NCI-H1105 (cell line): Measurements from ENCODE around the gene LY86.
"Not testable (repeated sequence)": the region's sequence is repeated elsewhere in the genome, so short reads cannot be mapped to it uniquely, and the experiment has no call there.

Experiments used
- DNase-seq: peaks from one replicate; lab custom pipeline; 2025; lab: John Stamatoyannopoulos, UW

The LY86 gene

DNA sequence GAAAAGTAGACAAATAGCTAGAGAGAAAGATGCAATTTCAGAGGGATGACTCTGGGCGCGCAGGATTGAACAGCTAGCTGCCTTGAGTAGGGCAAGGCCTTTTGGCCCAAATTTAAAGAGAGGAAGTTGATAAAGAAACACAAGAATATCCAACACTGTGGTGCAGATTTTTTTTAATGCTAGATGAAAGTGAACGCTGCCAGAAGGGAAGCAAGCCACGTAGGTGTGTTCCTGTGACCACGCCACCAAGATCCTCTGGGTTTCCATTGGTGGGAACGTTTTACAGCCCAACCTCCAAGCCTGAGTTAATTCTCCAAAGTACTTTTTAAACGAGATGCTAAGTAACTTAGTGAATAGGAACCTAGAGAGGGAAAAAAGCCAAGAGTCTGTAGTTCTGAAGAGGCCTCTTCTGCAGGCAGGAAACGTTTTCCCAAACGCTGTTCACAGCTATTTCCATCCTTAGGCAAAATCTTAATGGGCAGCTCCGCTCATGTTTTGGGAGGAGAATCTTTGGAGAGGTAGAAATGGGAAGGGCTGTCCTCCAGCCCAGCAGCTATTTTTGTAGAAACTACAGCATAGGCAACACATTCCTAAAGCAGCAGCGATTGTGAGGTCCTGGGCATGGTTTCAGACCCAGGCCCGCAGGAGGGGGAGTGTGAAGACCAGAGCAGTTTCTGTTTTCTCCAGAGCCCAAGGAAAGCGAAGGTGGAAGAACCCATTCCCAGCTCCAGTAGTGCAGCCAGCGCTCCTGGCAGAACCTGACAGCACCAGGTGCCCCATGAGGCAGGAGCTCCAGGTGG is 8.2 kb downstream of the LY86 start:
- DNase-seq = no peak

DNA sequence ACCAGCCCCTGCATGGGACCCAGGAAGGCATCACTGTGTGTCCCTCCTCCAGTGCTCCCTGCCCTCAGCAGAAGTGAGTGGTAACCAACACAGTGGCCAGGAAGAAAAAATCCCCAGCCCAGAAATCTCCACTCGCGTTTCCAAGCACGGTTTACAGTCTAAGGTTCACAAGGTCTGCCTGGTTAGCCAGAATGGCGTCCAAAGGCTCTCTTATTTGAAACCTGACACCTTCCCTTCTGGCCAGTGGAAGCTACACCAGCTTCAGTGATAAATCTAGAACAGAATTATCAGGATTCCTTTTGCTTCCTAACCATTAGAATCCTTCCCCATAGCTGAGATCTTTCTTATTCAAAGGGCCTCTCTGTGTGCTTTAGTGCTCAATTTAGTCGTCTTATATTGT is 9.2 kb downstream of the LY86 start:
- no peak for DNase-seq

DNA sequence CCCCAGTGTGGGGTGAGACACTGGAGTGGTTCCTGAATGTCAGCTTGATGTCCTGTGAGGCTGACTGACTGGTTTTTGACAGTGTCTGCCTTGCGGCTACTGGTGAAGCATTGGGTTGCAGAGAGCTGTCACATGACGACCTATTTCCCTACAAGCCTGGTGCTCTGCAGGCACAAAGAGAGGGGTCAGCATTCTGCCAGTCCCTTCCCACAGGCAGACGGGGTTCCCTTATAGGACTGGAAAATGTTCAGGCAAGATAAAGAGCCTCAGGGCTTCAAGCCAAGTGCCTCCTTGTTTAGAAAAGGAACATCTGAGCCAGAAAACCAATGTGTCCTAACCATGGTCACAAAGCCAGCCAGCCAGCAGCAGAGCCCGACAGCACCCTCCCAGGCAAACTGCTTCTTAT is 11.0 kb downstream of the LY86 start:
- no peak for DNase-seq

DNA sequence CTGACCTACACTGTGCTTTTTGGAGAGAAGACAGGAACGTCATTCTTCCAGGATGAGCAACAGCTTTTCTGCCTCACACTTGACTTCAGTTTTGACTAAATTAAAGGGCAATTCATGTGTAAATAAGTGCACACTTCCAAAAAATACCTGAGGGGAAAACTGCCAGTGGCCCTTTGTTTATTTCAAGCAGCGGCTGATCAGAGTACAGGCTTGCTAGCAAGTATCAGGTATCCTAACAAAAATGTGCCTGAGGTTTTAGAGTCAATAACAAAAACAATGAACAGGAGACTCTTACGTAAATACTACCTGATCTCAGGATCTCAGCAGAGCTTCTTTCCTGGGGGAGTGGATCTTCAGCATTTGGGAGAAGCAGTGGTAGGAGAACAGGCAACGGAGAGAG is 12.4 kb downstream of the LY86 start:
- DNase-seq = no peak

DNA sequence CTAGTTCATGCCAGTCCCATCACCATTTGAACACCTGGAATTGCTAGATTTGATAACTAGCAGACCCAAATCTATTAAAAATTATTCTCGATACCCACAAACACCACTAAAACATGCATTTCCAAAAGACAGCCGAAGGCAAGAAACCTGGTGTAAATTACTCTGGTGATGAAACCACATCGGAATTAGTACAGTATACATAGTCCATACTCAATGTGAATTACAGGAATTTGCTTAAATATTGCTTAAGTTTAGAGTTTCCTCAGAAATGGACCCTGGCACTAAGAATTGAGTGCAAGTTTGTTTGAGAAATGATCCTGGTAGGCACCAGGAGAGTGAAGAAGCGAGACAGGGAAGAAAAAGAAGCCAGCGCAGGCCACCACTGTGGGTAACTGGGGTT is 13.7 kb downstream of the LY86 start:
- DNase-seq = no peak

DNA sequence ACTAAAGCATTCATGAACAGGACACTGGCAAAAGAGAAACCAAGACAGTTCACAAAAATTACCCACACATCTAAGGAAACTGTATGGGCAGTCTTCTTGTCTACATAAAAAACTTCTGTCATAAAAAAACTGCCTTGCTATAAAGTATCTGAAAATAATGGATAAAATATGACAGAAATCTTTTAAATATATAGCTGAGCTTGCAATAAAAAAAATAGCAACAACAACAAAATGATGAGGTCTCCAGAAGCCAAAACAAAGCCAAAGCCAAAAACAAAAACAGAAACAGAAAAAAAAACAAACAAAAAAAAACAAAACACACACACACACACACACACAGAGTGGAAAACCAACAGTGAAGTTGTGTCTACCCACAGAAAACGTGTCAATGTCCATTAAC is 14.8 kb downstream of the LY86 start:
- no peak for DNase-seq

DNA sequence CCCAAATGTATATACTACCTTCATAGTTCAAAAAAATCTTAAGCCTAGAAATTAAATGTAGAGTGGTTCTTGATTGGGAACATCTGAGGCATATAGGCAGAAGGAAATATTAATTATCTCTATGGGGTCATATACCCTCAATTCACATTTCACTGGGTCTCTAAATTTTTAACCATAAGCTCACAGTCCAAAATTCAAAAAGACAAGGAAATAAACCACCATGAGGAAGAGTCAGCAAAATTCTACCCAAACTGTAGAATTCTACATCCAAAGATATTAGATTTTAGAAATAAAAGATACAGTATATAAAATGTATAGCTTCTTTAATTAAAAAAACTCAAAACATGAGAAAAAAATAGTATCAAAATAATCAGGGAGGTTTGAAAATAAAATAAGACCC is 15.5 kb downstream of the LY86 start:
- DNase-seq = no peak

DNA sequence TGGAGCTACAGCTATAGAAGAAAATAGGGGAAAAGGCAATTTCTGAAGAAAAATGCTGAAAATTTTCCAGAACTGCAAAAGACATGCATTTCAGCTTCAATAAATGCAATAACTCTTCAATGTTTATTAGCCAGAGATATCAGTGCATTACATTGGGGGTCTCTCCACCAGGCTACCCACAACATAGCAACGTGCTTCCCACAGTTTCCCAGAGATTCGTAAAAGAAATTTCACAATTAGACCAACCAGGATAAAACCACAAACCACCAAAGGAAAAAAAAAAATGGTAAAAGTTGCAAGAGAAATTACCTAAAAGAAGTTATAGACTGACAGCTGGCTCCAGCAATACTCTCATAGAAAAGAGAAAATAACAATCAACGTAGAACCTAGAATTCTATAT is 16.0 kb downstream of the LY86 start:
- no peak for DNase-seq

DNA sequence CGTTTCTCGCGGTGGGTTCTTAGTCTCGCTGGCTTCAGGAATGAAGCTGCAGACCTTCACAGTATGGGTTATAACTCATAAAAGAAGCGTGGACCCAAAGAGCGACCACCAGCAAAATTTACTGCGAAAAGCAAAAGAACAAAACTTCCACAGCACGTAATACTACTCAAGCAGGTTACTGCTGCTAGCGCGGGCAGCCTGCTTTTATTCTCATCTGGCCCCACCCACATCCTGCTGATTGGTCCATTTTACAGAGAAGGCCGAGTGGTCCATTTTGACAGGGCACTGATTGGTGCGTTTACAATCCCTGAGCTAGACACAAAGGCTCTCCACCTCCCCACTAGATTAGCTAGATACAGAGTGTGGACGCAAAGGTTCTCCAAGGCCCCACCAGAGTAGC is 17.4 kb downstream of the LY86 start:
- DNase-seq = no peak

DNA sequence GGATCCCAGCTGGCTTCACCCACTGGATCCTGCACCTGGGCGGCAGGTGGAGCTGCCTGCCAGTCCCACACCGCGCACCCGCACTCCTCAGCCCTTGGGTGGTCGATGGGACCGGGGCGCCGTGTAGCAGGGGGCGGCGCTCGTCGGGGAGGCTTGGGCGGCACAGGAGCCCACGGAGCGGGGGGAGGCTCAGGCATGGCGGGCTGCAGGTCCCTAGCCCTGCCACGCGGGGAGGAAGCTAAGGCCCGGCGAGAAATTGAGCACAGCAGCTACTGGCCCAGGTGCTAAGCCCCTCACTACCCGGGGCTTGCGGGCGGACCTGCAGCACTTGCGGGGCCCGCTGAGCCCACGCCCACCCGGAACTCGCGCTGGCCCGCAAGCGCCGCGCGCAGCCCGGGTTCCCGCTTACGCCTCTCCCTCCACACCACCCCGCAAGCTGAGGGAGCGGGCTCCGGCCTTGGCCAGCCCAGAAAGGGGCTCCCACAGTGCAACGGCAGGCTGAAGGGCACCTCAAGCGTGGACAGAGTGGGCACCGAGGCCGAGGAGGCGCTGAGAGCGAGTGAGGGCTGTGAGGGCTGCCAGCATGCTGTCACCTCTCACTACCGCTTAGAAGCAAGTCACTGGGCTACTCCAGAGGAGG is 18.0 kb downstream of the LY86 start:
- DNase-seq = not testable (repeated sequence)

DNA sequence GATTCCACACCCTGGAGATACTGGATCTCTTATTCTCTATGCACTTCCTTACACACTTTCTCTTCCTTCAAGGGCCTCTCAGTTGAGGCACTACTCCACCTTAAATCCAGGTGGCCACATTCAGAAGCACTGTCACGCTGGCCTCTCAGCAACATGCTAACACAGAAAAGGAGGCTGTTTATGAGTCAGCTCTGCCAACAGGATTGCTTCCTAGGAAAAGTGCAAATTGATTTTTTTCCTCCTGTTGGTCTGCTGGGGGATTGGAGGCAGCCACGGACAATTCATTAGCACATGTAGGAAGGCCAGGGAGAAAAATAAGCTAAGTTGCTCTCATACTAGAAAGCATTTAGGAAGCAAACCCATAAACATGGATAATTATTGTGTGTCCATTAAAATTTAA is 20.9 kb downstream of the LY86 start:
- no peak for DNase-seq

DNA sequence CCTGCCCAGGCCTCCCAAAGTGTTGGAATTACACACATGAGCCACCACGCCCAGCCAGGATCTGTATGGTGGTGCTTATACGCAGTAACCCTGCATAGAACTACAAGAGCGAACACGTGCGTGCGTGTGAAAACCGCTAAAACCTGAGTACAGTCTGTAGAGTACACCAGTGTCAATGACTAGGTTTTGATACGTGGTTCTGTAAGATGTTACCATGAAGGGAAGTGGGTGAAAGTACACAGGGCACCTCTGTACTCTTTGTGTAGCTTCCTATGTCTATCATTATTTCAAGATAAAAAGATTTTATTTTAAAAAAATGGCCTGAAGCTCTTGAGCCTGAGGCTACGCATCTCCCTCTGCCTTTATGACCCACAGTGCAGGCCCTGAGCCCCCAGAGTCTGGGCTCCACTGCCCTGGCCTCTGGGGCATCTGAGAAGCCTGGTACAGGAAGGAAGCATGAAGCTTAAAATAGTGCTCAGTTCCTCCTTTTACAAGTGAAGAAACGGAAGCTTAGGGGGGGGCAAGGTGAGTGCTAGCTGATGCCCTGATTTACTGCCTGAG is 21.6 kb downstream of the LY86 start:
- DNase-seq = no peak

DNA sequence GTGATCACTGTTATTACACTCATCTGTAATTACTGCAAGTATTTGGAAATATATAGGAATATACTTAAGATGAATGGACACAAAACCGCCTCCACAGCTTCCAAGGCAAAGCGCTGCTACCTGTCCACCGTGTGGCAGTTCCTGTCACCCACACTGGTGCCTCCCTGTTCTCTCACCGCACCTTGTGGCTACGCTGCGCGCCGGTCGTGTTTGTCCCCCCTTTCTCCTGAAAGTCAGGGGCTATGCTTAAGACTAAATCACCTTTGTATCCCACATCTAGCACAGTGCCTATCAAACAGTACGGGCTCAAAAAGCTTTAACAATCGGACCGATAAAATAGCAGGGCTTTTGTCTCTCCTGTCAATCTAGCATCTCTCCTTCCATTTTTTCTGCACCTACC is 23.0 kb downstream of the LY86 start:
- no peak for DNase-seq

DNA sequence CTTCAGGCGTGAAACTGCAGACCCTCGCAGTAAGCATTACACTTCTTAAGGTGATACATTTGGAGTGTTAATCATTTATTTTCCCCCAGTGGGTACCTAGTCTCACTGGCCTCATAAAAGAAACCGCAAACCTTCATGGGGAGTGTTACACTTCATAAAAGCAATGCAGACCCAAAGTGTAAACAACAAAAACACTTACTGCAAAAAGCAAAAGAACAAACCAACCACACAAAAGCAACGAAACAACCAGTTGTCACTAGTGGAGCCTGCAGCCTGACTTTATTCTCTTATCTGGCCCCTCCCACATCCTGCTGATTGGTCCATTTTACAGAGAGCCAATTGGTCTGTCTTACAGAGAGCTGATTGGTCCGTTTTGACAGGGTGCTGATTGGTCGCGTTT is 23.8 kb downstream of the LY86 start:
- DNase-seq = no peak

DNA sequence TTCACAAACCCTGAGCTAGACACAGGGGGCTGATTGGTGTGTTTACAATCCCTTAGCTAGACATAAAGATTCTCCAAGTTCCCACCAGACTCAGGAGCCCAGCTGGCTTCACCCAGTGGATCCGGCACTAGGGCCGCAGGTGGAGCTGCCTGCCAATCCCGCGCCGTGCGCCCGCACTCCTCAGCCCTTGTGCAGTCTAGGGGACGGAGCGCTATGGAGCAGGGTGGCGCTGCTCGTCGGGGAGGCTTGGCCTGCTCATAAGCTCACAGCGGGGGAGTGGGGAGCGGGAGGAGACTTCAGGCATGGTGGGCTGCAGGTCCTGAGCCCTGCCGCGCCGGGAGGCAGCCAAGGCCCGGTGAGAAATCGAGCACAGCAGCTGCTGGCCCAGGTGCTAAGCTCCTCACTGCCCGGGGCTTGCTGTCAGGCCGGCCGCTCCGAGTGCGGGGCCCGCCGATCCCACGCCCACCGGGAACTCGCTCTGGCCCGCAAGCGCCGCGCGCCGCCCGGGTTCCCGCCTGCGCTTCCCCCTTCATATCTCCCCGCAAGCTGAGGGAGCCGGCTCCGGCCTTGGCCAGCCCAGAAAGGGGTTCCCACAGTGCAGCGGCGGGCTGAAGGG is 24.7 kb downstream of the LY86 start:
- not testable (repeated sequence) for DNase-seq

DNA sequence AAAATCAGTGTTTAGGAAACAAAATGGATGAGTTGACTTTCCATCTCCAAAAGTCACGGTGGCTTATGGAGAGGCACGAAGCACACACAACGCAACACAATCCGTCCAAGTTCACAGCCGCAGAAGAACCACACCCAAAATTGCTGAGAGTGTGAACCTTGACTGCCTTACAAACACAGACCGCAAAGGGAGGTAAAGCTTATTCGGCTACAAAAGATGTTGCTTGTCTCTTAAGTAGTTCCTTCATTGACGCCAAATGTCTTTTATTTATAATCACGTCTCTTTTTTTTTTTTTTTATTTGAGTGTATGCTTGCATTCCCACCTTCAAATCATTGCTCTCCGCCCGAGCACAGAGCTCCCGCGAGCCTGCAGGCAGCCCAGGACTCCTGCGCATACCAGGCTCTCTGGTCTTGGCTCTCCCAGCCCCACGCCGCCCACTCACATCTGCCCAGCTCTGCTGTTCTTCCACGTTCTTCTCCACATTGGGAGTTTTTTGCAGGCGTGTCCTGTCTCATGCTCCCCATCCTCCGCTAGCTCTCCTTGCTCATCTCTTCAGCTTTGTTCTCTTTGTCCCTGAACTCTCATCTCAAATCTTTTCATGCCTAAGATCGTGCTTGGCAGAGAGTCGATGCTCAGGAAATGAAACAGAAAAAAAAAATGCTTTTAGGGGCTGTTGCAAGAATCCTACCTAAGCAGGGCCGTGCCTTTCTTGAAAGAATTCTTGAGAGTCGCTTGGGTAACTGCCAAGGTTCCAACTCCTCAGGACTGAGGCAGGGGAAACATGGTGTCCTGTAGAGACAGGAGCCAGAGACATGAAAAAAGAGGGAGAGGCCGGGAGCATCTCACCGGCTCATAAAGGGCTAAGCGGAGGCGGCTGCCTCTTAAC is 25.8 kb downstream of the LY86 start:
- DNase-seq = no peak

DNA sequence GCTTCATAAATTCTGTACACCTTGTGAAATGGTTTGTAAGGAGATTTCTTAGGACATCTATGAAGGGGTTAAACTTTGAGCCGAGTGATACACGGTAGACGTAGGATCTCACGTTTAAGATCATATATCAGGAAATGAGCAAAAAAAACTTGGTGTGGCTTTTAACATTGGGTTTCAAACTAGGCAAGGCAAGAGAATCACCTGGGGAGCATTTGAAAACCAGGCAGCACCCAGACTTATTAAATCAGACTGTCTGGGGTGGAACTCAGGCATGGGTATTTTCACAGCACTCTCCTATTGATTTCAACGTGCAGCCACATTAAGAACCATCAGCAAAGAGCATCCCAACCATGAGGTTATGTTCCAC is 26.4 kb downstream of the LY86 start:
- no peak for DNase-seq

DNA sequence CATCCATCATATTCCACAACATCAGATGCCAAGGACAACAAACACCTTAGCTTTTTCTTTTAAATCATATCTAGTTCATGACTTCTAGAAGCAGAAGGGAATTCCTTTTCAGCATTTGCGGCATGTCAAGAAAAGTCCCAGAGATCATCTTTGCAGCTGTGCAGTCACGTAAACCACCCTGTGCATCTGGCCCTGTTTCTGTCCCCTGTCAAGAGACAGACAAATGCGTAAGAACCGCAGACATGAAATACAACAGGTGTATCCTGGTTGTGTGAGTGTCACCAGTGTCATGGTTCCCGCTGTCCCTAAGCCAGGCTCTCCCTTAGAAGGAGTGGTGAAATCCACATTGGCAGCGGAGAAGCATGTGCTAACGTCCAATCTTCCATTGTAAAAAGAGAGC is 28.1 kb downstream of the LY86 start:
- no peak for DNase-seq

DNA sequence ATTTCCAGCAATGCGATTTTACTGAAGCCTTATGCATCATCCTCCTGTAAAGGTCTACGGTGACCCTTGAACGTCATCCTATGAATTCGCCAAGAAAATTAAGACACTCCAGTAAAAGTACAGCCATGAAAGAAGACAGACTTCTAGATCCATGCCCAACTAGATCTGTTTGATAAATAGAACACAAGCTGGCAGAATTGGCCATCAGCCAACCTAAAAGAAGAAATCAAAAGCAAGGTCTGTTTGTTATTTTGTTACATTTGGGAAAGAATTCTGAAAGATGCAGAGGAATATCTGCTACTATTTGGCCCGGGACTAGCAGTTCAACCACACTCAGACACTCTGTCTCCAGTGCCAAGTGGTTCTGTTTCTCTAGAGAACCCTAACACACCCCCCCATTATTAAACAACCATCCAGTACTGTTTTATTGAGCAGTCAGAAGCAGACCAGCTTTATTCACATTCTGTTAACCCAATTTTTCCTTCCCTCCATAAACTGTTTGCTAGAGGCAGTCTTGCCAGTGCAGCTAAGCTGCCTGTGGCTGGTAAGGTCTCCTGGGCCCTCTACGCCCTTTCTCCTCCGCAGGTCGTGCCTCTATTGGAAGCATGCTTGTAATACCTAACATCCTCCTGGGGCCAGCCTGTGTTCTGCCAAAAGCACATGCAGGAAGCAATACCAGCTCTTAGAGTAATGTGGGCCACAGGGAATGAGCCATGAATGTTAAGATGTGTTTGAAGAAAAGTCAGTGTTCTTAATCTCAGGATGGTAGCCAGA is 30.7 kb downstream of the LY86 start:
- DNase-seq = no peak

DNA sequence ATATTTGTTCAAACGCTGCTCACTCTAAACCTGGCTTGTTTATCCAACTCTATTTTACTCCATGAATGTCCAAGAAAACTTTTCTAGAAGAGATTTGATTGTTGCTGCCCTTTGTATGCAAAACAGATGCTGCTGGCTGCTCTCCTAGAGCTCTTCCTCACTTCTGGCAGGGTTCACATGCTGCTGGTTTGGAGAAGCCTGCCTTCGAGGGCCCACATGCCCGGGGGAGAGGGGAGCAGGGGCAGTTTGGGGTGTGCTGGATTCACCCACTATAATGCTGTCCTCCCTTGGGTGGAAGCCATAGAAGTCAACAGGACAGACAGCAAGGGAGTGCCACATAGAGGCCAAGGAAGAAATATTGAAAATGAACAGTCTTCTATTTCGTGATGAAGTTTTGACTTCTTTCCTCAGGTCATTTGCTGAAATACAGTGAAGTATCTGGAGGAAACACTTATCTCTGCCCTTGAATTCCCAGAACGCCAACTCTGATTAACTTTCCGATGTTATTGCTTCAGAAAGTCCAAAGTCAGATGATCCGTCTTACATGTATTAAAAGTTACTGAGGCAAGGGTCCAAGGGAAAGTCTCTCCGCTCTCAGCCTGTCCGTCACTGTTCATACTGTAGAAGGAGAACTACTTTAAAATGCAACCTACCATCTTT is 32.4 kb downstream of the LY86 start:
- DNase-seq = no peak

DNA sequence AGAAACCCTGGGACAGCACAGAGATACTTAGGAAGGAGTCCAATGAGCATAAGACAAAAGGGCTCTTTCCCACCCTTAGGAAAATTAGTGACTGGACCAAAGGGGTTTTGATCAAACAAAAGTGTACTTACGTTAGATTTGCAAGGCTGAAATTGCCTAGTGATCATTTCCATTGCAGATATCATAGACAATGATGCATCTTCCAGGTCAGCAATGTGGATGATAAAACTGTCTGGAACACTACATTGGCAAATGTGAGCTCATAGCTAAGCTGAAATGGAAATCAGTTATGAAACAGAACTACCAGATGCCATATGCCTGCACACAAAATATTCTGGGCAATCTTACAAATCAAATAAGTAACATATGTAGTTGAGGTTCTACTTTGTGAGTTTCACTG is 34.0 kb downstream of the LY86 start:
- DNase-seq = no peak
